Measurements from ENCODE around the gene PILRA.

DNA sequence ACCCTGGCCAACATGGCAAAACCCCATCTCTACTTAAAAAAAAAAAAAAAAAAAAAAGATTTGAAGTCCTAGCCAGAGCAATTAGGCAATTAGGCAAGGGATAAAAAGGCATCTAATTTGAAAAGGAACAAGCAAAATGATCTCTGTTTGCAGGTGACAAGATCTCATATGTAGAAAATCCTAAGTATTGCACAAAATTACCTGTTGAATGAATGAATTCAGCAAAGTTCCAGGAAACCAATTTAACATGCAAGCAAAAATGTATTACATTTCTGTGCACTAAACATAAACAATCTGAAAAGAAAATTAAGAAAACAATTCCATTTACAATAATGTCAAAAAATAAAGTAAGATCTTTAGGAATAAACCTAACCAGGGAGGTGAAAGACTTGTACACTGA is 10.2 kb upstream of the PILRA start:
- TF ChIP-seq, protein P1, sequence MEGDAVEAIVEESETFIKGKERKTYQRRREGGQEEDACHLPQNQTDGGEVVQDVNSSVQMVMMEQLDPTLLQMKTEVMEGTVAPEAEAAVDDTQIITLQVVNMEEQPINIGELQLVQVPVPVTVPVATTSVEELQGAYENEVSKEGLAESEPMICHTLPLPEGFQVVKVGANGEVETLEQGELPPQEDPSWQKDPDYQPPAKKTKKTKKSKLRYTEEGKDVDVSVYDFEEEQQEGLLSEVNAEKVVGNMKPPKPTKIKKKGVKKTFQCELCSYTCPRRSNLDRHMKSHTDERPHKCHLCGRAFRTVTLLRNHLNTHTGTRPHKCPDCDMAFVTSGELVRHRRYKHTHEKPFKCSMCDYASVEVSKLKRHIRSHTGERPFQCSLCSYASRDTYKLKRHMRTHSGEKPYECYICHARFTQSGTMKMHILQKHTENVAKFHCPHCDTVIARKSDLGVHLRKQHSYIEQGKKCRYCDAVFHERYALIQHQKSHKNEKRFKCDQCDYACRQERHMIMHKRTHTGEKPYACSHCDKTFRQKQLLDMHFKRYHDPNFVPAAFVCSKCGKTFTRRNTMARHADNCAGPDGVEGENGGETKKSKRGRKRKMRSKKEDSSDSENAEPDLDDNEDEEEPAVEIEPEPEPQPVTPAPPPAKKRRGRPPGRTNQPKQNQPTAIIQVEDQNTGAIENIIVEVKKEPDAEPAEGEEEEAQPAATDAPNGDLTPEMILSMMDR (optimal IDR thresholded peaks at IDR 0.05 in 1 of 3, IDR thresholded peaks at IDR 0.05 in 1 of 3, conservative IDR thresholded peaks at IDR 0.05 in 1 of 3; ENCODE audit: extremely low read depth in 1 of 3, insufficient read depth in 2 of 3, low read length in 3 of 3) = no peak
- no peak for TF ChIP-seq EZH2 (IDR thresholded peaks at IDR 0.05; ENCODE audit: low read length)

Measured in keratinocyte (primary cell).